Fibroblast of lung (primary cell): ENCODE measurements around the gene DGAT2L6. TPM values are rescaled to one million over a fixed set of nuclear protein-coding genes. Genes with fewer than 3 reads are reported as not detected.

Experiments used
- DNase-seq, 2 donors: peaks; one replicate each; pipeline versions ENCODE4 v3.0.0 to v3.0.0-alpha.2; 2010; ENCODE audit warnings: low read depth in 2 of 2
- H2AFZ ChIP-seq: 2 replicates; pipeline ENCODE4 v1.5.1; 2012; ENCODE audit warnings: low read length, control low read depth, inconsistent platforms
- H3K27ac ChIP-seq: 2 replicates; pipeline ENCODE4 v1.5.1; 2011; ENCODE audit warnings: low read length, control low read depth; ENCODE audit not compliant: insufficient read depth
- H3K27me3 ChIP-seq: 2 replicates; pipeline ENCODE4 v1.5.1; 2011; ENCODE audit warnings: mild to moderate bottlenecking, low read length; ENCODE audit not compliant: control insufficient read depth, insufficient read depth
- H3K36me3 ChIP-seq: 2 replicates; pipeline ENCODE4 v1.5.1; 2011; ENCODE audit warnings: low read length; ENCODE audit not compliant: control insufficient read depth, insufficient read depth
- H3K4me1 ChIP-seq: 2 replicates; pipeline ENCODE4 v1.5.1; 2011; ENCODE audit warnings: low read length; ENCODE audit not compliant: control insufficient read depth, insufficient read depth; ENCODE audit errors: extremely low read depth
- H3K4me2 ChIP-seq: 2 replicates; pipeline ENCODE4 v1.5.1; 2011; ENCODE audit warnings: low read length, control low read depth; ENCODE audit not compliant: insufficient read depth; ENCODE audit errors: extremely low read depth
- H3K4me3 ChIP-seq, 4 experiments: fragments of 200-600 bp in 1 of 4; sonication (generic) in 1 of 4; replicated peaks in 1 of 4; 2 replicates each; pipeline ENCODE4 v1.5.1; 2011 to 2016; ENCODE audit warnings: low read length in 4 of 4, low read depth in 3 of 4, mild to moderate bottlenecking in 3 of 4, control low read depth in 2 of 4, inconsistent platforms in 1 of 4, mixed read lengths in 1 of 4; ENCODE audit not compliant: insufficient read depth in 1 of 4; ENCODE audit errors: control extremely low read depth in 1 of 4
- H3K79me2 ChIP-seq: 2 replicates; pipeline ENCODE4 v1.5.1; 2012; ENCODE audit warnings: mild to moderate bottlenecking, low read length, inconsistent platforms; ENCODE audit not compliant: control insufficient read depth, insufficient read depth
- H3K9ac ChIP-seq: 2 replicates; pipeline ENCODE4 v1.5.1; 2011; ENCODE audit warnings: mild to moderate bottlenecking, low read length, control low read depth; ENCODE audit not compliant: insufficient read depth
- H3K9me3 ChIP-seq: 2 replicates; pipeline ENCODE4 v1.5.1; 2012; ENCODE audit warnings: low read depth, low read length; ENCODE audit not compliant: control insufficient read depth, insufficient read depth
- H4K20me1 ChIP-seq: 2 replicates; pipeline ENCODE4 v1.5.1; 2011; ENCODE audit warnings: low read length; ENCODE audit not compliant: control insufficient read depth, insufficient read depth; ENCODE audit errors: extremely low read depth
- EZH2 ChIP-seq: IDR thresholded peaks from 2 replicates; pipeline ENCODE4 v1.5.1; 2012; ENCODE audit warnings: low read length, control low read depth, mild to moderate bottlenecking; ENCODE audit errors: missing control alignments
- polyA plus RNA-seq, 2 donors: library from polyadenylated mRNA; depleted of rRNA in 1 of 2; stranded (reverse) in 1 of 2; unstranded in 1 of 2; fragments of >200 nt; gene quantifications; 2 replicates each; pipeline ENCODE4 v1.2.1, GENCODE V29; 2011 to 2012; ENCODE audit warnings: missing spikeins in 1 of 2
- total RNA-seq: library from RNA; depleted of rRNA; stranded (reverse); fragments of >200 nt; gene quantifications from 2 replicates; pipeline ENCODE4 v1.2.1, GENCODE V29; 2014
- TF ChIP-seq, protein P1 (sequence below), 2 donors: IDR thresholded peaks in 1 of 2; conservative IDR thresholded peaks in 1 of 2; 1 replicate in 1 of 2; 2 replicates in 1 of 2; pipeline ENCODE4 v1.5.1; 2011 to 2012; ENCODE audit warnings: low read length in 2 of 2, control low read depth in 1 of 2, inconsistent platforms in 1 of 2, low read depth in 1 of 2, mild to moderate bottlenecking in 1 of 2

Gene DGAT2L6
- total and polyA plus RNA-seq, 2 donors (not counting 1 experiment from before 2014, with no cell fraction given) = not detected

DNA sequence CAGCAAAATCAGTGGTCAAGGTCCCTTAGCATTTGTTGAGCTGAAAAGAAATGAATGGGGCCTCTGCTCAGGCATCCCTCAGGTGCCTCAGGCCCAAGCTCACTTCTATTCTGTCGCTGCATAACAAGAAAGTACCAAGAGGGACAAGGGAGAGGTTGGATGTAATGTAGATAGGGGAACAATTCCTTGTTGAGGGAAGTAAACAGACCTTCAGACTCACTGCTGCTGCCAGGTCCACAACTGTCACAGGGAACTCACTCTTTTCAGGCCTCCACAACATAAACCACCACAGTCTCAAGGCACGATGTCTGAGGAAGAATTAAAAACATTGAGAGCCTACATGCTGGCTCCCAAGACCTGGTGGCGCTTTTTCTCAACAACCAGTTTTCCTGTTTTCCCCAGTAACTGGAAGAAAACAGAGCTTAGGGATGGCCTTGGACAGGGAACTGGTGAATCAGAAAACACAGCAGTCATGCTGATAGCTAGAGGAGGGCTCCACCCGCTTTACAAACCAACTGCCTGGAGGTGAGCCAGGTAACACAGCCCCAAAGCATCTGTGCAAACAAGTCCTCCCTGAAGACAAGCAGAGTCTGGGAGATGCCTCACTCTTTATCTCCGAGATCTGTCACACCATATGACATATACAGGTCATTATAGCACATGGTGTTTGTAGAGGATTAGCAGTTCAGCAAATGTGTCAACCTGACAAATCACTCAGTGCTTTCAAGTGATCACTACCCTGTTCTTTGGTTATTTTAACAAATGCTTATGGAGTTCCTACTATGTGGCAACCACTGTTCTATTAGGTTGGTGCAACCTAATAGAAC, 42.9 kb downstream of the DGAT2L6 start:
- Histone ChIP-seq H3K9me3 (no peaks in the 10 kb centered on the region), H2AFZ (no peak overlapping the region), H3K4me2 (no peak overlapping the region)

DNA sequence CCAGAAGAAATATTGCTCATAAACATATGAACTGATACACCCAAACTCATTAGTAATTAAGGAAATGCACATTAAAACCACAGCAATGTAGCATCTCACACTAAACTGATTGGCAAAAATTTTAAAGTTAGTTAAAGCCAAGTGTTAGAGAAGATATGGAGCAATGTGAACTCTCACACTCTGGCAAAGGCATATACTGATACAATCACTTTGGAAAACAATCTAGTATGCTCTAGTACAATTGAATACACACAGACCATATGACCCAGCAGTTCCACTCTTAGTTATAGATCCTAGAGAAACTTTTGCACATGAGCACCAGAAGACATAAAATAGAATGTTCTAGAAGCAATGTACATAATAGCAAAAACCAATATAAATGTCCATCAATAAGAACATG, 48.8 kb downstream of the DGAT2L6 start:
- Histone ChIP-seq H2AFZ (no peak overlapping the region), H3K27ac (no peak overlapping the region), H4K20me1 (no peaks in the 10 kb centered on the region), H3K4me3 (no peak overlapping the region), H3K4me2 (no peak overlapping the region), H3K79me2 (no peaks in the 10 kb centered on the region), H3K4me1 (no peaks in the 10 kb centered on the region), H3K27me3 (no peaks in the 10 kb centered on the region), H3K9ac (no peak overlapping the region), H3K36me3 (no peaks in the 10 kb centered on the region), H3K9me3 (no peaks in the 10 kb centered on the region)
- no peak for DNase-seq
- TF ChIP-seq, protein P1, sequence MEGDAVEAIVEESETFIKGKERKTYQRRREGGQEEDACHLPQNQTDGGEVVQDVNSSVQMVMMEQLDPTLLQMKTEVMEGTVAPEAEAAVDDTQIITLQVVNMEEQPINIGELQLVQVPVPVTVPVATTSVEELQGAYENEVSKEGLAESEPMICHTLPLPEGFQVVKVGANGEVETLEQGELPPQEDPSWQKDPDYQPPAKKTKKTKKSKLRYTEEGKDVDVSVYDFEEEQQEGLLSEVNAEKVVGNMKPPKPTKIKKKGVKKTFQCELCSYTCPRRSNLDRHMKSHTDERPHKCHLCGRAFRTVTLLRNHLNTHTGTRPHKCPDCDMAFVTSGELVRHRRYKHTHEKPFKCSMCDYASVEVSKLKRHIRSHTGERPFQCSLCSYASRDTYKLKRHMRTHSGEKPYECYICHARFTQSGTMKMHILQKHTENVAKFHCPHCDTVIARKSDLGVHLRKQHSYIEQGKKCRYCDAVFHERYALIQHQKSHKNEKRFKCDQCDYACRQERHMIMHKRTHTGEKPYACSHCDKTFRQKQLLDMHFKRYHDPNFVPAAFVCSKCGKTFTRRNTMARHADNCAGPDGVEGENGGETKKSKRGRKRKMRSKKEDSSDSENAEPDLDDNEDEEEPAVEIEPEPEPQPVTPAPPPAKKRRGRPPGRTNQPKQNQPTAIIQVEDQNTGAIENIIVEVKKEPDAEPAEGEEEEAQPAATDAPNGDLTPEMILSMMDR (conservative IDR thresholded peaks at IDR 0.05 in 1 of 2, IDR thresholded peaks at IDR 0.05 in 1 of 2; ENCODE audit: low read depth in 1 of 2, low read length in 2 of 2) = no peak
- TF ChIP-seq EZH2 = no peak

More for the DNA sequence above, 42.9 kb downstream of the DGAT2L6 start:
- TF ChIP-seq EZH2 = no peak
- TF ChIP-seq, protein P1 (conservative IDR thresholded peaks at IDR 0.05 in 1 of 2, IDR thresholded peaks at IDR 0.05 in 1 of 2; ENCODE audit: low read depth in 1 of 2, low read length in 2 of 2) = no peak
- Histone ChIP-seq H3K9ac (no peak overlapping the region), H3K4me3 (no peak overlapping the region), H3K36me3 (no peaks in the 10 kb centered on the region), H3K4me1 (no peaks in the 10 kb centered on the region), H3K27ac (no peak overlapping the region), H4K20me1 (no peaks in the 10 kb centered on the region), H3K27me3 (no peaks in the 10 kb centered on the region), H3K79me2 (no peaks in the 10 kb centered on the region)
- DNase-seq = peak; percentile 23 to 73

DNA sequence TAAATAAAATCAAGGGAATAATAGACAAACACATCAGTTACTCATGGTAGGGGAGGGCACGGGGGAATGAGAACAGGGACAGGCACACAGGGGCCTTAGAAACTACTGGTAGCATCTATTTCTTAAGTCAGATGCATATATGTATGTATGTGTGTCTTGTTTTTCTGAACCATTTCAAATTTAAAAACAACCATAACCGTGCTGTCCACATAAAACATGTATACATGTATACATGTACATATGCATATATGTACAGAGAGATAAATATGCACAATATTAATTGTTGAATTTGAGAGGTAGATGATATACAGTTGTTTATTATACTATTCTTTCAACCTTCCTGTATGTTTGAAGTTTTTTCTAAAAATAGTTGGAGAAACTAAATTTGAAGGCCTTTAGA, 49.4 kb downstream of the DGAT2L6 start:
- TF ChIP-seq, protein P1 (conservative IDR thresholded peaks at IDR 0.05 in 1 of 2, IDR thresholded peaks at IDR 0.05 in 1 of 2; ENCODE audit: low read depth in 1 of 2, low read length in 2 of 2) = no peak
- no peak for TF ChIP-seq EZH2
- Histone ChIP-seq H3K36me3 (no peaks in the 10 kb centered on the region), H3K4me3 (no peak overlapping the region), H3K4me2 (no peak overlapping the region), H4K20me1 (no peaks in the 10 kb centered on the region), H3K27me3 (no peaks in the 10 kb centered on the region), H3K27ac (no peak overlapping the region), H3K9ac (no peak overlapping the region), H2AFZ (no peak overlapping the region), H3K79me2 (no peaks in the 10 kb centered on the region), H3K9me3 (no peaks in the 10 kb centered on the region), H3K4me1 (no peaks in the 10 kb centered on the region)
- DNase-seq = no peak
